Cardiac fibroblast (primary cell): ENCODE results near the gene ZFAND3.

Experiments
- DNase-seq, 2 donors: peaks; one replicate each; pipeline versions ENCODE4 v3.0.0 to v3.0.0-alpha.2; 2010; ENCODE audit warnings: low read depth in 2 of 2
- H3K4me3 ChIP-seq, 2 donors: replicated peaks in 1 of 2; 1 replicate in 1 of 2; 2 replicates in 1 of 2; pipeline ENCODE4 v1.5.1; 2011; ENCODE audit warnings: low read depth in 2 of 2, low read length in 2 of 2, mild to moderate bottlenecking in 2 of 2, moderate library complexity in 1 of 2
- CTCF ChIP-seq: IDR thresholded peaks from one replicate; pipeline ENCODE4 v1.5.1; 2011; ENCODE audit warnings: low read depth, mild to moderate bottlenecking, low read length, inconsistent platforms

Gene ZFAND3

GRCh38 chr6:38170666-38171355 is 351.3 kb downstream of the ZFAND3 start:
- H3K4me3 ChIP-seq, result no peak overlapping the region
- no peak for TF ChIP-seq CTCF
- no peak for DNase-seq

DNA sequence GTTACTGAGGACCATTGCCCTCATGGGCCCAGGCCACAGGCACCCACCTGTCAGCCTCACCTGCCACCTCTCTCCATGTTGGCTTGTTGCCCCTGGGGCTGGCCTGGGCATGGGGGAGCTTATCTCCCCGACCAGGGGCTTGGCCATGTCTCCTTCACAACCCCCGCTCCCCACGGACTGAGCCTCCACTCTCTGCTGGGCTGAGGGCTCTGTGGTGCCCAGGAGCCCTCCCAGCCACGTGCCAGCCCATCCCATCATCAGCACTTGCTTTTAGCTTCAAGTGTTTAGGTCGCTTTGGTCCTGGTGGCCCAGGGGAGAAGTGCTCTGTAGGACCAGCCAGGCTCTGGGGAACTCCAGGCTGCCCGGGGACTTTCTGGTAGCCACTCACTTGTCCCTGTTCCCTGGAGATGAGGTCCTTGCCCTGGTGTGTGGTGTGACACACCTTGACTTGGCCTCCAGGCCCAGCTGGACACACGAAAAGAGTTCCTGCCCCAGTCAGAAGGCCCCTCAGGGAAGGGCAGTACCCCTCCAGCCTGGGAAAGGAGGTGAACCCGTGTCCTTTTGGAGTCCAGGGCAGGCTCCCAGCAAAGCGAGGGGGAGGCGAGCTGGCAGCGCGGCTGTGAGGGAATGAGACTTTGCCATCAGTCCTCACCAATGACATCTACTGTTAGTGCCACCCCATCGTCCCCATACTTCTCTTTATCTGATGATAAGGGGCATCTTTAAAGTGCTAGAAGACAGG is 352.6 kb downstream of the ZFAND3 start:
- TF ChIP-seq CTCF, result no peak
- H3K4me3 ChIP-seq, result no peak overlapping the region
- no peak for DNase-seq

DNA sequence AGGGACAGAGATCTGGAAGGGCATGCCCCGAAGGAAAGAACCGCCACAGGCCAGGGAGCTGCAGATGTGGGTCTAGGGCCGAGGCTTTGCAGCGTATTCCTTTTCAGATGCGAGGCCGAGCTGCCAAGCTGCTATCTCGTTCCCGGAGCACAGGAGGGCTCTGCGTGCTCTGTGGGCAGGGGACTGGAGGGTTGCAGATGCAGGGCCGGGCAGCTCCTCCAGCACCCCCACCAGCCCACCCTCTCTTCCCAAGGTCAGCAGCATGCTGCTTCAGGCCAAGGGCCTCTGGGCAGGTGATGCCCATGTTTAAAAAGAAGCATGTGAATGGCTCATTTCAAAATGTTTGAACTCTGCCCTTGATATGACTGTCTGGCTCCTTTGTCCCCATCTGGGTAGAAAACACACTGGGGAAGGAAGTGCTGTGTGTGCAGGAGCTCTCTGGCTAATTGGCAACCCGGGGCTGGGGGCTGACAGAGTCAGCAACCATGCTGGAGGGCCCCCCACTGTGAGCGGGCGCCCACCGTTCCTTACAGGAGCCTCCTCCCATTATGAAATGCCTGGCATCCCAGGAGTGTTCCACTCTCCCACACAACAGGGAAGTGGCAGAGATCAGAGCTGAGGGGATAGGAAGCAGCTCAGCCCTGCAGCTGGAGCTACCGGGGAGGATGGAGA is 353.3 kb downstream of the ZFAND3 start:
- no peak for TF ChIP-seq CTCF
- no peak overlapping the region for H3K4me3 ChIP-seq
- no peak for DNase-seq

GRCh38 chr6:38173909-38174308 is 354.4 kb downstream of the ZFAND3 start:
- no peak overlapping the region for H3K4me3 ChIP-seq
- DNase-seq, result no peak
- no peak for TF ChIP-seq CTCF

DNA sequence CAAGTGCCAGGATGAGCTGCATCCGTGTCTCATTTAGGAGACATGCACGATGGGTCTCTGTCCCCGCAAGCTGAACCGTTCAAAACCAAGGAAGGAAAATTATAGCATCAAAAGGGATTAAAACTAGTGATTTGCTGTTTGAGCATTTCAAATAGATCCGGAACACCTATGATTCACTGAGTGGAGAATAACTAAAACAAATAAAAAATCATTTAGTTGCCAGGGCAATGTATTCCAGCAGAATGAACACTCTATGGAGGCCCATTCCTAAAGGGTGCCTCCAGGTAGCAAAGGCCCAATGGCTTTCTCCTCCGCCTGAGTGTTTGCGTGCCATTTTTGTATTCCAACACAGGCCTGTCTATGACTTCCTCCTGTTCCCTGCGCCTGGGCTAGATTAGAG is 354.8 kb downstream of the ZFAND3 start:
- no peak overlapping the region for H3K4me3 ChIP-seq
- no peak for DNase-seq
- TF ChIP-seq CTCF, result no peak

GRCh38 chr6:38174806-38175495 is 355.4 kb downstream of the ZFAND3 start:
- DNase-seq, result no peak
- no peak for TF ChIP-seq CTCF
- no peak overlapping the region for H3K4me3 ChIP-seq
